WTC11 (cell line): Measurements from ENCODE around the gene COMMD6. TPM values are rescaled to one million over a fixed set of nuclear protein-coding genes. Genes with fewer than 3 reads are reported as not detected.
A peak's percentile ranks its signal among the peaks of the same experiment; 100 is the strongest.

ENCODE experiments used
- ATAC-seq: fragments of 200-7000 bp; cut with Tn5 transposase; 2 replicates; pipeline ENCODE4 v1.10.0; 2021; ENCODE audit warnings: mild to moderate bottlenecking, moderate library complexity
- CTCF ChIA-PET: fragments of 300-600 bp; sonication (Branson Sonifier 250); formaldehyde crosslinking; loops from one replicate; lab custom pipeline; 2021; ENCODE audit warnings: antibody characterized with exemption; lab: Charles Lee
- POLR2A ChIA-PET: fragments of 350-600 bp; sonication (Branson Sonifier 250); formaldehyde crosslinking; loops from one replicate; lab custom pipeline; 2021; ENCODE audit warnings: antibody characterized with exemption; lab: Charles Lee
- DNase-seq: peaks from one replicate; pipeline ENCODE4 v3.0.0; 2021; ENCODE audit warnings: low spot score
- H3K27ac Mint-ChIP-seq: 2 replicates; pipeline ENCODE4 v1.8.0; 2021; ENCODE audit warnings: mixed read lengths
- H3K27me3 Mint-ChIP-seq: 2 replicates; pipeline ENCODE4 v1.8.0; 2021; ENCODE audit warnings: low read depth, mild to moderate bottlenecking, moderate library complexity, mixed read lengths
- H3K36me3 Mint-ChIP-seq: 2 replicates; pipeline ENCODE4 v1.8.0; 2021; ENCODE audit warnings: mixed read lengths
- H3K4me1 Mint-ChIP-seq: 2 replicates; pipeline ENCODE4 v1.8.0; 2022; ENCODE audit warnings: mixed read lengths
- H3K4me3 Mint-ChIP-seq: 2 replicates; pipeline ENCODE4 v1.8.0; 2021; ENCODE audit warnings: mild to moderate bottlenecking, moderate library complexity, mixed read lengths
- H3K9me3 Mint-ChIP-seq: 2 replicates; pipeline ENCODE4 v1.8.0; 2021; ENCODE audit warnings: mixed read lengths
- AFF4 ChIP-seq: sonication (generic); formaldehyde crosslinking; IDR thresholded peaks from 2 replicates; pipeline ENCODE4 v1.8.1; 2023; ENCODE audit warnings: mild to moderate bottlenecking, missing genetic modification reagents, borderline replicate concordance
- ATF2 ChIP-seq: sonication (generic); formaldehyde crosslinking; IDR thresholded peaks from 2 replicates; pipeline ENCODE4 v1.8.1; 2022; ENCODE audit warnings: low read depth, missing genetic modification reagents, borderline replicate concordance
- CREM ChIP-seq: sonication (generic); formaldehyde crosslinking; IDR thresholded peaks from 2 replicates; pipeline ENCODE4 v1.8.1; 2022; ENCODE audit warnings: mild to moderate bottlenecking, missing genetic modification reagents, moderate library complexity
- CTCF ChIP-seq: fragments of 200-600 bp; IDR thresholded peaks from 2 replicates; pipeline ENCODE4 v1.8.0; 2022; ENCODE audit warnings: antibody characterized with exemption
- IRF2 ChIP-seq: sonication (generic); formaldehyde crosslinking; IDR thresholded peaks from 2 replicates; pipeline ENCODE4 v1.8.0; 2022; ENCODE audit warnings: low read depth, missing genetic modification reagents, borderline replicate concordance
- MXD4 ChIP-seq: fragments of 250-450 bp; sonication (Bioruptor Pico); IDR thresholded peaks from 2 replicates; pipeline ENCODE4 v1.8.0; 2021; ENCODE audit warnings: mild to moderate bottlenecking, moderate library complexity, borderline replicate concordance
- NR2C2 ChIP-seq: sonication (generic); formaldehyde crosslinking; IDR thresholded peaks from 2 replicates; pipeline ENCODE4 v1.8.0; 2022; ENCODE audit warnings: mild to moderate bottlenecking, missing genetic modification reagents
- PRDM15 ChIP-seq: sonication (generic); formaldehyde crosslinking; IDR thresholded peaks from 2 replicates; pipeline ENCODE4 v1.8.0; 2022; ENCODE audit warnings: missing genetic modification reagents
- PREB ChIP-seq: sonication (generic); formaldehyde crosslinking; IDR thresholded peaks from 2 replicates; pipeline ENCODE4 v1.8.1; 2022; ENCODE audit warnings: mild to moderate bottlenecking, missing genetic modification reagents, moderate library complexity, borderline replicate concordance
- STAT6 ChIP-seq: sonication (generic); formaldehyde crosslinking; conservative IDR thresholded peaks from 2 replicates; pipeline ENCODE4 v1.8.1; 2023; ENCODE audit warnings: mild to moderate bottlenecking, low read depth, missing genetic modification reagents, moderate library complexity
- ZNF423 ChIP-seq: fragments of 250-450 bp; sonication (Bioruptor Pico); IDR thresholded peaks from 2 replicates; pipeline ENCODE4 v2.1.2; 2022; ENCODE audit warnings: mild to moderate bottlenecking, moderate library complexity
- ZNF512 ChIP-seq: sonication (generic); formaldehyde crosslinking; IDR thresholded peaks from 2 replicates; pipeline ENCODE4 v1.8.1; 2022; ENCODE audit warnings: missing genetic modification reagents, borderline replicate concordance
- total RNA-seq: library from RNA; stranded (reverse); gene quantifications from 3 replicates; pipeline ENCODE4 v1.2.3, GENCODE V29; 2021

Gene COMMD6
- total RNA-seq, 1 experiment from 2014 or later: 94.6 TPM

GRCh38 chr13:75482820-75483079 is 54.9 kb downstream of the COMMD6 start (continued):
- TF ChIP-seq AFF4 (CRISPR knock-in tag): no peak
- TF ChIP-seq ATF2 (CRISPR knock-in tag): no peak
- TF ChIP-seq ZNF512 (CRISPR knock-in tag): no peak

- no peaks in the 10 kb centered on the region for H3K36me3 Mint-ChIP-seq
- CTCF ChIA-PET: interaction anchor here (0.5 to 1.7 kb wide), 46 partner anchors 10 to 306 kb away, joined by 3 to 23 read pairs (median 5); partner anchors contain the start of genes COMMD6 and UCHL3
- peak; percentile 82 for ATAC-seq
- H3K4me3 Mint-ChIP-seq: peak within 1 kb of the TSS; percentile 90
- DNase-seq: peak; percentile 93
- peaks cover 49% of the 10 kb centered on the region for H3K4me1 Mint-ChIP-seq
- H3K27ac Mint-ChIP-seq: peak within 1 kb of the TSS; percentile 86
- POLR2A ChIA-PET: interaction anchor here (0.5 to 1.1 kb wide), 6 partner anchors 28 to 155 kb away, joined by 3 to 4 read pairs (median 3); partner anchors contain the start of gene LMO7
- H3K27me3 Mint-ChIP-seq: no peaks in the 10 kb centered on the region
- no peaks in the 10 kb centered on the region for H3K9me3 Mint-ChIP-seq
- TF ChIP-seq CTCF (peak; percentile 32), AFF4 (CRISPR knock-in tag) (no peak), MXD4 (no peak), CREM (CRISPR knock-in tag) (no peak), PREB (CRISPR knock-in tag) (no peak), IRF2 (CRISPR knock-in tag) (no peak), PRDM15 (CRISPR knock-in tag) (peak; percentile 67), STAT6 (no peak), ZNF423 (CRISPR knock-in tag) (no peak), NR2C2 (no peak)
Observed at GRCh38 chr13:75482070-75482819, 55.4 kb downstream of the COMMD6 start, which contains the start of gene TBC1D4. Gene TBC1D4, minus strand, starts transcription at chr13:75482169. Its CDS starts 402 bp downstream, at chr13:75481767.
